ENCODE measurements around the gene LGI4. TPM values are rescaled to one million over a fixed set of nuclear protein-coding genes. Genes with fewer than 3 reads are reported as not detected.
"Not testable (repeated sequence)": the region's sequence is repeated elsewhere in the genome, so short reads cannot be mapped to it uniquely, and the experiment has no call there.

The LGI4 gene
- total RNA-seq, 1 donor from 2014 or later: not detected

- DNase-seq (ENCODE audit: low read depth in 2 of 2): no peak
These were observed 26.0 kb upstream of the LGI4 start for GRCh38 chr19:35160629-35161433.

GRCh38 chr19:35159606-35160005, 24.7 kb upstream of the LGI4 start:
- DNase-seq (ENCODE audit: low read depth in 2 of 2): no peak

GRCh38 chr19:35157431-35157830, 22.6 kb upstream of the LGI4 start:
- no peak for DNase-seq (ENCODE audit: low read depth in 2 of 2)

- no peak for DNase-seq (ENCODE audit: low read depth in 2 of 2)
These were observed 21.8 kb upstream of the LGI4 start for GRCh38 chr19:35156673-35157014.

- DNase-seq (ENCODE audit: low read depth in 2 of 2): no peak
These were observed 21.3 kb upstream of the LGI4 start for GRCh38 chr19:35155981-35156672.

- DNase-seq (ENCODE audit: low read depth in 2 of 2): no peak
These were observed 20.6 kb upstream of the LGI4 start for GRCh38 chr19:35155441-35155840.

GRCh38 chr19:35154525-35155406, 19.9 kb upstream of the LGI4 start, which contains the start of gene FXYD5:
Gene FXYD5, plus strand, starts transcription at chr19:35154735. Its CDS starts 816 bp downstream, at chr19:35155551.
- DNase-seq (ENCODE audit: low read depth in 2 of 2): peak; percentile 66 to 82

GRCh38 chr19:35153701-35154524, 19.1 kb upstream of the LGI4 start:
- peak; percentile 51 to 59 for DNase-seq (ENCODE audit: low read depth in 2 of 2)

- not testable (repeated sequence) for DNase-seq (ENCODE audit: low read depth in 2 of 2)
These were observed 18.3 kb upstream of the LGI4 start for GRCh38 chr19:35153129-35153522.

- no peak for DNase-seq (ENCODE audit: low read depth in 2 of 2)
These were observed 16.6 kb upstream of the LGI4 start for GRCh38 chr19:35151273-35152065.

- DNase-seq (ENCODE audit: low read depth in 2 of 2): no peak
These were observed 15.6 kb upstream of the LGI4 start for GRCh38 chr19:35150445-35150844.

GRCh38 chr19:35149463-35149862, 14.6 kb upstream of the LGI4 start:
- DNase-seq (ENCODE audit: low read depth in 2 of 2): no peak

- DNase-seq (ENCODE audit: low read depth in 2 of 2): no peak
These were observed 12.0 kb upstream of the LGI4 start for GRCh38 chr19:35146746-35147459.

- DNase-seq (ENCODE audit: low read depth in 2 of 2): no peak
These were observed 10.0 kb upstream of the LGI4 start for GRCh38 chr19:35144600-35145436.

GRCh38 chr19:35144259-35144599, 9.4 kb upstream of the LGI4 start:
- no peak for DNase-seq (ENCODE audit: low read depth in 2 of 2)

- DNase-seq (ENCODE audit: low read depth in 2 of 2): no peak
These were observed 9.0 kb upstream of the LGI4 start for GRCh38 chr19:35143818-35144217.

- no peak for DNase-seq (ENCODE audit: low read depth in 2 of 2)
These were observed 8.4 kb upstream of the LGI4 start, which contains the start of gene FXYD7 for GRCh38 chr19:35143231-35143715. Gene FXYD7, plus strand, starts transcription at chr19:35143255. Its CDS starts 79 bp downstream, at chr19:35143334.

- DNase-seq (ENCODE audit: low read depth in 2 of 2): peak; percentile 50 to 65
These were observed 7.9 kb upstream of the LGI4 start for GRCh38 chr19:35142606-35143230.
